K562 (cell line): ENCODE data around the gene GPR157. TPM values are rescaled to one million over a fixed set of nuclear protein-coding genes. Genes with fewer than 3 reads are reported as not detected.

ENCODE experiments used
- ATAC-seq: fragments of 200-7000 bp; cut with Tn5 transposase; 3 replicates; pipeline ENCODE4 v1.9.1; 2020; ENCODE audit warnings: moderate library complexity
- BruUV-seq: library from RNA; stranded (reverse); fragments of 400-500 nt; replicated peaks from 2 replicates; lab custom pipeline; 2021; lab: Mats Ljungman, UMichigan
- CTCF ChIA-PET: fragments of 300-600 bp; formaldehyde crosslinking; extraction: SDS; loops from one replicate; lab custom pipeline; 2021; ENCODE audit warnings: low intra/inter-chr PET ratio; lab: Yijun Ruan, JAX
- POLR2A ChIA-PET: fragments of 300-600, 350-650 bp; sonication (Branson Sonifier 250); formaldehyde crosslinking; extraction: SDS; loops from one replicate; lab custom pipeline; 2021; ENCODE audit warnings: antibody characterized with exemption, inconsistent platforms; lab: Yijun Ruan, JAX
- DNase-seq, 4 experiments: peaks; one replicate each; pipeline versions ENCODE4 v3.0.0 to v3.0.0-alpha.2; 2011 to 2018; ENCODE audit warnings: low spot score in 3 of 4, mixed read lengths in 3 of 4; ENCODE audit errors: extremely low read depth in 1 of 4
- FAIRE-seq: peaks from 2 replicates; lab custom pipeline; 2011; peaks lifted over from hg19 to GRCh38; lab: Jason Lieb, UNC
- H2AFZ ChIP-seq: 2 replicates; pipeline ENCODE4 v1.6.0; 2011; ENCODE audit warnings: low read depth, low read length, control low read depth, inconsistent platforms
- H3K27ac ChIP-seq: fragments of 200-600 bp; 3 replicates; pipeline ENCODE4 v1.8.0; 2011; ENCODE audit warnings: low read depth, mild to moderate bottlenecking, control low read depth, inconsistent platforms, low read length, moderate library complexity, mixed read lengths; ENCODE audit errors: extremely low read depth
- H3K27me3 ChIP-seq, 2 experiments: fragments of 300-600 bp in 1 of 2; 2 replicates in 1 of 2; 3 replicates in 1 of 2; pipeline versions ENCODE4 v1.6.0 to v1.8.0; 2011; ENCODE audit warnings: inconsistent platforms in 2 of 2, low read length in 2 of 2, mild to moderate bottlenecking in 1 of 2, mixed read lengths in 1 of 2, moderate library complexity in 1 of 2; ENCODE audit not compliant: control insufficient read depth in 2 of 2, insufficient read depth in 2 of 2
- H3K36me3 ChIP-seq: fragments of 300-600 bp; 3 replicates; pipeline ENCODE4 v1.8.0; 2011; ENCODE audit warnings: mild to moderate bottlenecking, low read length, inconsistent platforms; ENCODE audit not compliant: control insufficient read depth, insufficient read depth
- H3K4me1 ChIP-seq, 2 experiments: fragments of 200-600 bp in 1 of 2; replicated peaks in 1 of 2; 2 replicates in 1 of 2; 3 replicates in 1 of 2; pipeline versions ENCODE4 v1.5.1 to v1.8.0; 2011; ENCODE audit warnings: inconsistent platforms in 2 of 2, low read length in 2 of 2, mild to moderate bottlenecking in 1 of 2, mixed read lengths in 1 of 2, moderate library complexity in 1 of 2; ENCODE audit not compliant: control insufficient read depth in 2 of 2, insufficient read depth in 2 of 2
- H3K4me2 ChIP-seq: 2 replicates; pipeline ENCODE4 v1.6.1; 2011; ENCODE audit warnings: low read length, control low read depth, inconsistent platforms, mixed read lengths; ENCODE audit not compliant: insufficient read depth
- H3K4me3 ChIP-seq: fragments of 200-600 bp; sonication (generic), shearing (Covaris generic); 2 replicates; pipeline ENCODE4 v1.5.1; 2016; ENCODE audit warnings: control low read depth, inconsistent platforms
- H3K79me2 ChIP-seq: fragments of 200-600 bp; 3 replicates; pipeline ENCODE4 v1.8.0; 2011; ENCODE audit warnings: low read length, inconsistent platforms; ENCODE audit not compliant: control insufficient read depth, insufficient read depth
- H3K9ac ChIP-seq, 2 experiments: 2 replicates each; pipeline versions ENCODE4 v1.6.0 to v1.6.1; 2011; ENCODE audit warnings: low read depth in 2 of 2, low read length in 2 of 2, control low read depth in 1 of 2, inconsistent platforms in 1 of 2, mild to moderate bottlenecking in 1 of 2, mixed read lengths in 1 of 2; ENCODE audit not compliant: insufficient read depth in 1 of 2
- H3K9me1 ChIP-seq: one replicate; pipeline ENCODE4 v1.6.0; 2011; ENCODE audit warnings: inconsistent platforms, mild to moderate bottlenecking, low read length, moderate library complexity; ENCODE audit not compliant: control insufficient read depth, insufficient read depth
- H3K9me3 ChIP-seq: replicated peaks from 2 replicates; pipeline ENCODE4 v1.5.1; 2011; ENCODE audit warnings: low read depth, low read length, inconsistent platforms; ENCODE audit not compliant: control insufficient read depth, insufficient read depth
- H4K20me1 ChIP-seq: replicated peaks from 2 replicates; pipeline ENCODE4 v1.6.1; 2011; ENCODE audit warnings: low read length, inconsistent platforms, mixed read lengths; ENCODE audit not compliant: control insufficient read depth, insufficient read depth
- GATAD2A ChIP-seq: fragments of 450-650 bp; IDR thresholded peaks from 2 replicates; pipeline ENCODE4 v1.6.1; 2017
- HIVEP1 ChIP-seq: fragments of 250-450 bp; sonication (Bioruptor Pico); IDR thresholded peaks from 2 replicates; pipeline ENCODE4 v1.4.0; 2020; ENCODE audit warnings: mild to moderate bottlenecking
- HNRNPK ChIP-seq: fragments of 200-400 bp; formaldehyde crosslinking; IDR thresholded peaks from one replicate; pipeline ENCODE4 v1.6.1; 2018; ENCODE audit warnings: mild to moderate bottlenecking, low read depth, low read length; ENCODE audit not compliant: poor library complexity, severe bottlenecking
- IFI16 ChIP-seq: fragments of 250-450 bp; sonication (Bioruptor Pico); IDR thresholded peaks from 2 replicates; pipeline ENCODE4 v2.1.2; 2022; ENCODE audit warnings: mild to moderate bottlenecking, inconsistent platforms
- KDM2B ChIP-seq: fragments of 250-450 bp; sonication (Bioruptor Pico); IDR thresholded peaks from 2 replicates; pipeline ENCODE4 v1.8.0; 2021; ENCODE audit warnings: mild to moderate bottlenecking, moderate library complexity
- NONO ChIP-seq, 2 experiments: fragments of 200-400 bp in 1 of 2; fragments of 450-650 bp in 1 of 2; formaldehyde crosslinking in 1 of 2; IDR thresholded peaks; 2 replicates each; pipeline ENCODE4 v1.6.1; 2017; ENCODE audit warnings: low read depth in 2 of 2, mild to moderate bottlenecking in 2 of 2, moderate library complexity in 2 of 2, low read length in 1 of 2
- WHSC1 ChIP-seq: IDR thresholded peaks from one replicate; pipeline ENCODE4 v1.6.1; 2012; ENCODE audit warnings: low read length, control low read depth, inconsistent platforms
- ZC3H11A ChIP-seq: IDR thresholded peaks from 2 replicates; pipeline ENCODE4 v1.6.1; 2012; ENCODE audit warnings: low read depth, low read length, improper control_type of control experiment
- ZFX ChIP-seq: sonication (generic); formaldehyde crosslinking; IDR thresholded peaks from 2 replicates; pipeline ENCODE4 v1.8.0; 2022; ENCODE audit warnings: mild to moderate bottlenecking, missing genetic modification reagents, moderate library complexity
- ZNF561 ChIP-seq: fragments of 450-650 bp; formaldehyde crosslinking; conservative IDR thresholded peaks from 2 replicates; pipeline ENCODE4 v1.4.0; 2020; ENCODE audit warnings: mild to moderate bottlenecking, moderate library complexity
- ZNF699 ChIP-seq: fragments of 250-450 bp; sonication (Bioruptor Pico); IDR thresholded peaks from 2 replicates; pipeline ENCODE4 v1.8.0; 2021; ENCODE audit warnings: mild to moderate bottlenecking, moderate library complexity; ENCODE audit not compliant: insufficient replicate concordance
- WGBS: fragments of 100-300 bp; shearing (Covaris generic); methylation state at CpG from one replicate; pipeline ENCODE4 v1.1.6; 2016; ENCODE audit warnings: low coverage, mixed read lengths; ENCODE audit not compliant: insufficient coverage; ENCODE audit errors: missing lambda C conversion rate; 5-methylcytosine and 5-hydroxymethylcytosine counted together
- in situ Hi-C: fragments of 300-500 bp; cut with MboI; formaldehyde crosslinking; loops from 4 replicates; pipeline ENCODE4 v1.15.0; 2018; ENCODE audit warnings: inconsistent platforms, mixed read lengths
- intact Hi-C: fragments of 100-400 bp; cut with micrococcal nuclease; formaldehyde crosslinking; loops from 2 replicates; pipeline ENCODE4 v1.14.2; 2022
- polyA plus RNA-seq, 8 experiments: library from polyadenylated mRNA; depleted of rRNA in 4 of 8; stranded (reverse) in 5 of 8; unstranded in 3 of 8; fragments of >200 nt; fragmentation: Nextera tagmentation in 2 of 8; fragmentation: Illumina TruSeq in 1 of 8; extraction: Ambion mirVana in 2 of 8; extraction: Trizol in 1 of 8; gene quantifications; 2 replicates each; pipeline versions ENCODE4 v1.2.1 to v1.2.3, GENCODE V29; 2011 to 2014; ENCODE audit warnings: inconsistent platforms in 1 of 8, missing spikeins in 1 of 8
- total RNA-seq, 7 experiments: library from RNA; depleted of rRNA in 6 of 7; stranded (reverse); fragments of >200 nt in 6 of 7; fragmentation: Illumina TruSeq in 2 of 7; extraction: Trizol in 2 of 7; gene quantifications; 2 replicates each; pipeline versions ENCODE4 v1.2.1 to v1.2.3, GENCODE V29; 2011 to 2021; ENCODE audit warnings: low replicate concordance in 1 of 7
- TF ChIP-seq, protein P1 (sequence below), 3 experiments: fragments of 200-800 bp in 1 of 3; sonication (Bioruptor generic) in 1 of 3; sonication (generic) in 1 of 3; formaldehyde crosslinking in 1 of 3; IDR thresholded peaks; 2 replicates each; pipeline versions ENCODE4 v1.6.1 to v1.8.0; 2016 to 2022; ENCODE audit warnings: mild to moderate bottlenecking in 2 of 3, missing compliant biosample characterization in 2 of 3, missing genetic modification characterization in 2 of 3, missing genetic modification reagents in 1 of 3
- TF ChIP-seq, protein P2 (sequence below): fragments of 250-450 bp; sonication (Bioruptor Pico); IDR thresholded peaks from 2 replicates; pipeline ENCODE4 v1.4.0; 2020; ENCODE audit warnings: mild to moderate bottlenecking, moderate library complexity
- TF ChIP-seq, protein P3 (sequence below): fragments of 450-650 bp; conservative IDR thresholded peaks from 2 replicates; pipeline ENCODE4 v1.6.1; 2016; ENCODE audit warnings: missing genetic modification characterization, low read depth, mild to moderate bottlenecking, missing compliant biosample characterization, moderate library complexity
- TF ChIP-seq, protein P4 (sequence below): fragments of 250-450 bp; sonication (Bioruptor Pico); IDR thresholded peaks from 2 replicates; pipeline ENCODE4 v1.8.0; 2022; ENCODE audit warnings: moderate library complexity, mild to moderate bottlenecking, inconsistent platforms

GPR157 gene
- total and polyA plus RNA-seq, 9 of the 15 experiments (the other 6 are each of a cell fraction or from before 2014, with no cell fraction given), result 0.01 to 0.18 (median 0.04) TPM; not detected in 4

DNA sequence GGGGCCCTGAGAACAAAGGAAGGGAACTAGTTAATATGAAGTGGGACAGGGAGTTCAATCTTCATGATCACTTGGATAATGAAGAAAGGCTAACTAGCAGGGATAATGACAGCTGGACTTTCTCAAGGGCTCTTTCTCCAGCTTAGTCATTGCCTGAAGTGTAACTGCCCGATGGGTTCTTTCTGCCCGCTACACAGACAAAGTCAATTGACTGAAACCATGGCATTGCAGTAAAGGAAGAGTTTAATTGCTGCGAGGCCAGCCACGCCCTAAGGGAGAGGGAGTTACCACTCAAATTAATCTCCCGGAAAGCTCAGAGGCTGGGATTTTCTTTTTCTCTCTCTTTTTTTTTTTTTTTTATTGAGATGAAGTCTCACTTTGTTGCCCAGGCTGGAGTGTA is 42.9 kb downstream of the GPR157 start:
- FAIRE-seq (no peak), DNase-seq (no peak), ATAC-seq (no peak)
- no peak overlapping the region for H3K4me2 ChIP-seq
- in situ Hi-C loops, result no loop called here
- H3K4me3 ChIP-seq, result no peak overlapping the region
- no peaks in the 10 kb centered on the region for H3K9me1 ChIP-seq
- TF ChIP-seq HIVEP1 (CRISPR knock-in tag) (no peak), ZC3H11A (no peak), ZNF699 (CRISPR knock-in tag) (no peak), WHSC1 (no peak), HNRNPK (no peak), ZFX (no peak), KDM2B (CRISPR knock-in tag) (no peak), ZNF561 (CRISPR knock-in tag) (no peak), GATAD2A (no peak), NONO (IDR thresholded peaks at IDR 0.05; ENCODE audit: low read depth in 2 of 2, low read length in 1 of 2) (no peak), IFI16 (CRISPR knock-in tag) (no peak)
- TF ChIP-seq, protein P1, sequence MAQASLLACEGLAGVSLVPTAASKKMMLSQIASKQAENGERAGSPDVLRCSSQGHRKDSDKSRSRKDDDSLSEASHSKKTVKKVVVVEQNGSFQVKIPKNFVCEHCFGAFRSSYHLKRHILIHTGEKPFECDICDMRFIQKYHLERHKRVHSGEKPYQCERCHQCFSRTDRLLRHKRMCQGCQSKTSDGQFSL (CRISPR knock-in tag; IDR thresholded peaks at IDR 0.05), result no peak
- TF ChIP-seq, protein P1 (tag; IDR thresholded peaks at IDR 0.05), result no peak
- TF ChIP-seq, protein P2, sequence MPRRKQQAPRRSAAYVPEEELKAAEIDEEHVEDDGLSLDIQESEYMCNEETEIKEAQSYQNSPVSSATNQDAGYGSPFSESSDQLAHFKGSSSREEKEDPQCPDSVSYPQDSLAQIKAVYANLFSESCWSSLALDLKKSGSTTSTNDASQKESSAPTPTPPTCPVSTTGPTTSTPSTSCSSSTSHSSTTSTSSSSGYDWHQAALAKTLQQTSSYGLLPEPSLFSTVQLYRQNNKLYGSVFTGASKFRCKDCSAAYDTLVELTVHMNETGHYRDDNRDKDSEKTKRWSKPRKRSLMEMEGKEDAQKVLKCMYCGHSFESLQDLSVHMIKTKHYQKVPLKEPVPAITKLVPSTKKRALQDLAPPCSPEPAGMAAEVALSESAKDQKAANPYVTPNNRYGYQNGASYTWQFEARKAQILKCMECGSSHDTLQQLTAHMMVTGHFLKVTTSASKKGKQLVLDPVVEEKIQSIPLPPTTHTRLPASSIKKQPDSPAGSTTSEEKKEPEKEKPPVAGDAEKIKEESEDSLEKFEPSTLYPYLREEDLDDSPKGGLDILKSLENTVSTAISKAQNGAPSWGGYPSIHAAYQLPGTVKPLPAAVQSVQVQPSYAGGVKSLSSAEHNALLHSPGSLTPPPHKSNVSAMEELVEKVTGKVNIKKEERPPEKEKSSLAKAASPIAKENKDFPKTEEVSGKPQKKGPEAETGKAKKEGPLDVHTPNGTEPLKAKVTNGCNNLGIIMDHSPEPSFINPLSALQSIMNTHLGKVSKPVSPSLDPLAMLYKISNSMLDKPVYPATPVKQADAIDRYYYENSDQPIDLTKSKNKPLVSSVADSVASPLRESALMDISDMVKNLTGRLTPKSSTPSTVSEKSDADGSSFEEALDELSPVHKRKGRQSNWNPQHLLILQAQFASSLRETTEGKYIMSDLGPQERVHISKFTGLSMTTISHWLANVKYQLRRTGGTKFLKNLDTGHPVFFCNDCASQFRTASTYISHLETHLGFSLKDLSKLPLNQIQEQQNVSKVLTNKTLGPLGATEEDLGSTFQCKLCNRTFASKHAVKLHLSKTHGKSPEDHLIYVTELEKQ (CRISPR knock-in tag), result no peak
- TF ChIP-seq, protein P3, sequence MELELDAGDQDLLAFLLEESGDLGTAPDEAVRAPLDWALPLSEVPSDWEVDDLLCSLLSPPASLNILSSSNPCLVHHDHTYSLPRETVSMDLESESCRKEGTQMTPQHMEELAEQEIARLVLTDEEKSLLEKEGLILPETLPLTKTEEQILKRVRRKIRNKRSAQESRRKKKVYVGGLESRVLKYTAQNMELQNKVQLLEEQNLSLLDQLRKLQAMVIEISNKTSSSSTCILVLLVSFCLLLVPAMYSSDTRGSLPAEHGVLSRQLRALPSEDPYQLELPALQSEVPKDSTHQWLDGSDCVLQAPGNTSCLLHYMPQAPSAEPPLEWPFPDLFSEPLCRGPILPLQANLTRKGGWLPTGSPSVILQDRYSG (tag), result no peak
- TF ChIP-seq, protein P4, sequence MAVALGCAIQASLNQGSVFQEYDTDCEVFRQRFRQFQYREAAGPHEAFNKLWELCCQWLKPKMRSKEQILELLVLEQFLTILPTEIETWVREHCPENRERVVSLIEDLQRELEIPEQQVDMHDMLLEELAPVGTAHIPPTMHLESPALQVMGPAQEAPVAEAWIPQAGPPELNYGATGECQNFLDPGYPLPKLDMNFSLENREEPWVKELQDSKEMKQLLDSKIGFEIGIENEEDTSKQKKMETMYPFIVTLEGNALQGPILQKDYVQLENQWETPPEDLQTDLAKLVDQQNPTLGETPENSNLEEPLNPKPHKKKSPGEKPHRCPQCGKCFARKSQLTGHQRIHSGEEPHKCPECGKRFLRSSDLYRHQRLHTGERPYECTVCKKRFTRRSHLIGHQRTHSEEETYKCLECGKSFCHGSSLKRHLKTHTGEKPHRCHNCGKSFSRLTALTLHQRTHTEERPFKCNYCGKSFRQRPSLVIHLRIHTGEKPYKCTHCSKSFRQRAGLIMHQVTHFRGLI, result no peak
- intact Hi-C loops, result no loop called here
- POLR2A ChIA-PET, result interaction anchor here (0.5 to 1.0 kb wide), 2 partner anchors 16 to 1705 kb away, joined by 3 read pairs; no protein-coding TSS in a partner anchor
- H3K9me3 ChIP-seq, result no peaks in the 10 kb centered on the region
- 2% methylated on average over 5 of the region's 5 CpGs for WGBS
- no peaks in the 10 kb centered on the region for H3K36me3 ChIP-seq
- H3K27ac ChIP-seq, result no peak overlapping the region
- H3K9ac ChIP-seq, result no peak overlapping the region
- H3K79me2 ChIP-seq, result no peaks in the 10 kb centered on the region
- CTCF ChIA-PET, result no interaction called here
- H2AFZ ChIP-seq, result no peak overlapping the region
- H4K20me1 ChIP-seq, result no peaks in the 10 kb centered on the region
- peaks cover 52 to 64% of the 10 kb centered on the region in 2 experiments; a peak in 4 of 5 replicates for H3K27me3 ChIP-seq
- no TSS peak for BruUV-seq
- H3K4me1 ChIP-seq, result no peaks in the 10 kb centered on the region
